PC-3 (cell line): Measurements from ENCODE around the gene OGA. TPM values are rescaled to one million over a fixed set of nuclear protein-coding genes. Genes with fewer than 3 reads are reported as not detected.

ENCODE experiments used
- ATAC-seq: fragments of 200-7000 bp; cut with Tn5 transposase; 2 replicates; pipeline ENCODE4 v1.9.1; 2020; ENCODE audit warnings: mild to moderate bottlenecking, moderate library complexity
- BruUV-seq: library from RNA; stranded (reverse); fragments of 400-500 nt; replicated peaks from 2 replicates; lab custom pipeline; 2021; lab: Mats Ljungman, UMichigan
- CTCF ChIA-PET: fragments of 300-600 bp; sonication (Branson Sonifier 250); formaldehyde crosslinking; loops from one replicate; lab custom pipeline; 2022; ENCODE audit warnings: antibody characterized with exemption; lab: Charles Lee
- POLR2A ChIA-PET: fragments of 300-600 bp; sonication (Branson Sonifier 250); formaldehyde crosslinking; loops from one replicate; lab custom pipeline; 2022; ENCODE audit warnings: antibody characterized with exemption; ENCODE audit not compliant: unreplicated experiment; lab: Charles Lee
- DNase-seq: peaks from one replicate; pipeline ENCODE4 v3.0.0-alpha.2; 2015
- H2AFZ ChIP-seq: fragments of 300-600 bp; sonication (generic); 2 replicates; pipeline ENCODE4 v1.6.0; 2016; ENCODE audit warnings: antibody characterized with exemption, low read length
- H3F3A ChIP-seq: fragments of 300-600 bp; sonication (generic); one replicate; pipeline ENCODE4 v1.6.0; 2017; ENCODE audit warnings: antibody characterized with exemption, low read length, control low read depth, mild to moderate bottlenecking; ENCODE audit not compliant: unreplicated experiment
- H3K27ac ChIP-seq: fragments of 300-600 bp; sonication (generic); 2 replicates; pipeline ENCODE4 v1.5.1; 2016; ENCODE audit warnings: mild to moderate bottlenecking, low read length
- H3K27me3 ChIP-seq: fragments of 300-600 bp; sonication (generic); 2 replicates; pipeline ENCODE4 v1.6.1; 2016; ENCODE audit warnings: low read length, mixed read lengths
- H3K36me3 ChIP-seq: fragments of 300-600 bp; sonication (generic); 2 replicates; pipeline ENCODE4 v1.6.1; 2016; ENCODE audit warnings: low read depth, mixed run types, low read length, mixed read lengths
- H3K4me1 ChIP-seq: fragments of 300-600 bp; sonication (generic); 2 replicates; pipeline ENCODE4 v1.5.1; 2016; ENCODE audit warnings: low read length; ENCODE audit not compliant: insufficient read depth
- H3K4me2 ChIP-seq: fragments of 300-600 bp; sonication (generic); 2 replicates; pipeline ENCODE4 v1.6.0; 2016; ENCODE audit warnings: low read length
- H3K4me3 ChIP-seq: fragments of 300-600 bp; sonication (generic); 2 replicates; pipeline ENCODE4 v1.5.1; 2016; ENCODE audit warnings: mild to moderate bottlenecking, low read length, mixed read lengths
- H3K79me2 ChIP-seq: fragments of 300-600 bp; sonication (generic); 2 replicates; pipeline ENCODE4 v1.6.1; 2017; ENCODE audit warnings: low read length, mixed read lengths
- H3K9ac ChIP-seq: fragments of 300-600 bp; sonication (generic); 2 replicates; pipeline ENCODE4 v1.6.0; 2016; ENCODE audit warnings: mild to moderate bottlenecking, low read length
- H3K9me2 ChIP-seq: fragments of 300-600 bp; sonication (generic); replicated peaks from 2 replicates; pipeline ENCODE4 v1.6.1; 2016; ENCODE audit warnings: mixed run types, low read length, mixed read lengths
- H3K9me3 ChIP-seq: fragments of 300-600 bp; sonication (generic); 2 replicates; pipeline ENCODE4 v1.6.1; 2016; ENCODE audit warnings: low read length, mixed read lengths
- H4K20me1 ChIP-seq: fragments of 300-600 bp; sonication (generic); 2 replicates; pipeline ENCODE4 v1.6.1; 2016; ENCODE audit warnings: low read length, mixed read lengths
- CTCF ChIP-seq: fragments of 300-600 bp; sonication (generic); conservative IDR thresholded peaks from 2 replicates; pipeline ENCODE4 v1.5.1; 2017; ENCODE audit warnings: antibody characterized with exemption, low read depth, mild to moderate bottlenecking, low read length
- EZH2 ChIP-seq: fragments of 300-600 bp; sonication (generic); IDR thresholded peaks from one replicate; pipeline ENCODE4 v1.6.1; 2017; ENCODE audit warnings: antibody characterized with exemption, mild to moderate bottlenecking, low read length; ENCODE audit not compliant: unreplicated experiment
- EZH2phosphoT487 ChIP-seq: fragments of 300-600 bp; sonication (generic); IDR thresholded peaks from 2 replicates; pipeline ENCODE4 v1.6.1; 2018; ENCODE audit warnings: mild to moderate bottlenecking, antibody characterized with exemption, low read length, borderline replicate concordance
- intact Hi-C: fragments of 100-400 bp; cut with micrococcal nuclease; formaldehyde crosslinking; loops from 2 replicates; pipeline ENCODE4 v1.9.0; 2023
- total RNA-seq: library from RNA; depleted of rRNA; stranded (reverse); fragments of >200 nt; gene quantifications from 2 replicates; pipeline ENCODE4 v1.2.3, GENCODE V29; 2014

The OGA gene
- total RNA-seq, 1 experiment from 2014 or later, result 42.7 TPM

- no peak for ATAC-seq
- H4K20me1 ChIP-seq, result no peaks in the 10 kb centered on the region
- BruUV-seq, result no TSS peak
- no peak for DNase-seq
- no peaks in the 10 kb centered on the region for H3K27me3 ChIP-seq
- H3K36me3 ChIP-seq, result no peaks in the 10 kb centered on the region
- H3K4me3 ChIP-seq, result no peak overlapping the region
- peaks cover 22% of the 10 kb centered on the region for H3K4me1 ChIP-seq
- H3K27ac ChIP-seq, result no peak overlapping the region
- no peaks in the 10 kb centered on the region for H3K9me2 ChIP-seq
- no peaks in the 10 kb centered on the region for H3F3A ChIP-seq
- H2AFZ ChIP-seq, result no peak overlapping the region
- H3K9ac ChIP-seq, result no peak overlapping the region
- CTCF ChIA-PET, result no interaction called here
- intact Hi-C loops, result no loop called here
- POLR2A ChIA-PET, result no interaction called here
- no peaks in the 10 kb centered on the region for H3K79me2 ChIP-seq
- H3K9me3 ChIP-seq, result no peaks in the 10 kb centered on the region
- TF ChIP-seq CTCF (no peak), EZH2phosphoT487 (no peak), EZH2 (no peak)
- H3K4me2 ChIP-seq, result no peak overlapping the region
Measured at GRCh38 chr10:101833466-101833865, 15.2 kb upstream of the OGA start.

- no peaks in the 10 kb centered on the region for H3K36me3 ChIP-seq
- no peaks in the 10 kb centered on the region for H3K9me3 ChIP-seq
- peaks cover 22% of the 10 kb centered on the region for H3K4me1 ChIP-seq
- ChIA-PET POLR2A (no interaction called here), CTCF (no interaction called here)
- BruUV-seq, result no TSS peak
- no peak for DNase-seq
- H3K9me2 ChIP-seq, result no peaks in the 10 kb centered on the region
- intact Hi-C loops, result no loop called here
- H3K27me3 ChIP-seq, result no peaks in the 10 kb centered on the region
- no peaks in the 10 kb centered on the region for H3F3A ChIP-seq
- no peaks in the 10 kb centered on the region for H4K20me1 ChIP-seq
- no peak overlapping the region for H3K4me2 ChIP-seq
- TF ChIP-seq EZH2phosphoT487 (no peak), EZH2 (no peak)
- H2AFZ ChIP-seq, result no peak overlapping the region
- no peak for ATAC-seq
- H3K4me3 ChIP-seq, result no peak overlapping the region
- no peaks in the 10 kb centered on the region for H3K79me2 ChIP-seq
- H3K27ac ChIP-seq, result no peak overlapping the region
- H3K9ac ChIP-seq, result no peak overlapping the region
Measured at GRCh38 chr10:101832325-101832771, 14.1 kb upstream of the OGA start.

GRCh38 chr10:101831169-101831811, 13.0 kb upstream of the OGA start:
- Histone ChIP-seq H4K20me1 (no peaks in the 10 kb centered on the region), H3K4me2 (peak overlapping the region; percentile 82), H3K4me1 (peaks cover 22% of the 10 kb centered on the region), H3K79me2 (no peaks in the 10 kb centered on the region), H3K4me3 (peak overlapping the region; percentile 62; the same call in 1 of the 2 replicates), H3K9ac (peak overlapping the region; percentile 72), H3K9me3 (no peaks in the 10 kb centered on the region), H3K27me3 (no peaks in the 10 kb centered on the region), H3K9me2 (no peaks in the 10 kb centered on the region), H3F3A (no peaks in the 10 kb centered on the region), H3K36me3 (no peaks in the 10 kb centered on the region), H2AFZ (peak overlapping the region; percentile 87), H3K27ac (peak overlapping the region; percentile 80)
- no peak for TF ChIP-seq EZH2
- no peak for TF ChIP-seq EZH2phosphoT487
- TF ChIP-seq CTCF, result no peak
- CTCF ChIA-PET, result no interaction called here
- ATAC-seq, result no peak
- POLR2A ChIA-PET, result no interaction called here
- intact Hi-C loops, result no loop called here
- TSS peak; percentile 71 for BruUV-seq
- DNase-seq, result no peak
